COR-L47 (cell line): ENCODE data around the gene XBP1.
"Not testable (repeated sequence)": the region's sequence is repeated elsewhere in the genome, so short reads cannot be mapped to it uniquely, and the experiment has no call there.

Experiments
- DNase-seq: peaks from one replicate; lab custom pipeline; 2025; lab: John Stamatoyannopoulos, UW

The XBP1 gene

GRCh38 chr22:28791841-28792490 is 8.4 kb downstream of the XBP1 start:
- DNase-seq, result no peak

GRCh38 chr22:28791124-28791523 is 9.2 kb downstream of the XBP1 start:
- DNase-seq, result no peak

- DNase-seq, result no peak
Measured at GRCh38 chr22:28788601-28789000, 11.8 kb downstream of the XBP1 start.

- no peak for DNase-seq
Measured at GRCh38 chr22:28783786-28784671, 16.3 kb downstream of the XBP1 start.

GRCh38 chr22:28780296-28780695 is 20.1 kb downstream of the XBP1 start:
- no peak for DNase-seq

GRCh38 chr22:28779833-28780232 is 20.5 kb downstream of the XBP1 start:
- no peak for DNase-seq

- no peak for DNase-seq
Measured at GRCh38 chr22:28774378-28774777, 26.0 kb downstream of the XBP1 start.

GRCh38 chr22:28773461-28773867 is 26.9 kb downstream of the XBP1 start:
- no peak for DNase-seq

GRCh38 chr22:28772633-28773460 is 27.5 kb downstream of the XBP1 start, which contains the start of gene CCDC117:
Gene CCDC117 (plus strand): TSS chr22:28772695. CDS start chr22:28772850, 155 bp downstream.
- DNase-seq, result peak; percentile 92

- DNase-seq, result no peak
Measured at GRCh38 chr22:28771195-28771791, 29.1 kb downstream of the XBP1 start.

GRCh38 chr22:28769394-28770085 is 30.8 kb downstream of the XBP1 start:
- no peak for DNase-seq

- no peak for DNase-seq
Measured at GRCh38 chr22:28768701-28769393, 31.5 kb downstream of the XBP1 start.

- DNase-seq, result no peak
Measured at GRCh38 chr22:28766628-28767027, 33.7 kb downstream of the XBP1 start.

- not testable (repeated sequence) for DNase-seq
Measured at GRCh38 chr22:28762000-28762399, 38.4 kb downstream of the XBP1 start.

- no peak for DNase-seq
Measured at GRCh38 chr22:28761449-28761755, 39.0 kb downstream of the XBP1 start.

- peak; percentile 61 for DNase-seq
Measured at GRCh38 chr22:28759861-28760560, 40.4 kb downstream of the XBP1 start.

GRCh38 chr22:28754512-28754911 is 45.9 kb downstream of the XBP1 start:
- not testable (repeated sequence) for DNase-seq

- no peak for DNase-seq
Measured at GRCh38 chr22:28750471-28750881, 49.9 kb downstream of the XBP1 start.
